HT-29 (cell line): Measurements from ENCODE around the gene FAM168B. TPM values are rescaled to one million over a fixed set of nuclear protein-coding genes. Genes with fewer than 3 reads are reported as not detected.
A peak's percentile ranks its signal among the peaks of the same experiment; 100 is the strongest.
"Not testable (repeated sequence)": the region's sequence is repeated elsewhere in the genome, so short reads cannot be mapped to it uniquely, and the experiment has no call there.

Experiments used
- DNase-seq: peaks from one replicate; pipeline ENCODE4 v3.0.0-alpha.2; 2015; ENCODE audit warnings: low spot score
- total RNA-seq: library from RNA; depleted of rRNA; stranded (reverse); fragments of >200 nt; shearing (Covaris generic); gene quantifications from 2 replicates; pipeline ENCODE4 v1.2.3, GENCODE V29; 2014; rRNA removed

The FAM168B gene, protein sequence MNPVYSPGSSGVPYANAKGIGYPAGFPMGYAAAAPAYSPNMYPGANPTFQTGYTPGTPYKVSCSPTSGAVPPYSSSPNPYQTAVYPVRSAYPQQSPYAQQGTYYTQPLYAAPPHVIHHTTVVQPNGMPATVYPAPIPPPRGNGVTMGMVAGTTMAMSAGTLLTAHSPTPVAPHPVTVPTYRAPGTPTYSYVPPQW
- 104 TPM in 2 replicates for total RNA-seq

- DNase-seq, result peak; percentile 89
Observed at GRCh38 chr2:131093006-131093695, at the start of gene FAM168B. Gene FAM168B, minus strand, starts transcription at chr2:131093460. Its CDS starts 10,814 bp downstream, at chr2:131082646.

DNA sequence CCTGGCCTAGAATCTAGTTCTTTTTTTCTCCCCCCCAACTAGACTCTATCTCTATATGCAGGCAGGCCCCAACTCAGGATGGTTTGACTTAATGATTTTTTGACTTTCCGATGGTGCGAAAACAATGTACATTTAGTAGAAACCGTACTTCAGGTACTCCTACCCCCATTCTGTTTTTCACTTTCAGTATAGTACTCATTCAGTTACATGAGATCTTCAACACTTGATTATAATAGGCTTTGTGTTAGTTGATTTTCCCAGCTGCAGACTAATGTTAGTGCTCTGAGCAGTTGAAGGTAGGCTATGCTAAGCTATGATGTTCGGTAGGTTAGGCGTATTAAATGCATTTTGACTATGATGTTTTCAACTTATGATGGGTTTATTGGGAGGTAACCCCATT is 49.6 kb upstream of the FAM168B start:
- DNase-seq, result no peak

DNA sequence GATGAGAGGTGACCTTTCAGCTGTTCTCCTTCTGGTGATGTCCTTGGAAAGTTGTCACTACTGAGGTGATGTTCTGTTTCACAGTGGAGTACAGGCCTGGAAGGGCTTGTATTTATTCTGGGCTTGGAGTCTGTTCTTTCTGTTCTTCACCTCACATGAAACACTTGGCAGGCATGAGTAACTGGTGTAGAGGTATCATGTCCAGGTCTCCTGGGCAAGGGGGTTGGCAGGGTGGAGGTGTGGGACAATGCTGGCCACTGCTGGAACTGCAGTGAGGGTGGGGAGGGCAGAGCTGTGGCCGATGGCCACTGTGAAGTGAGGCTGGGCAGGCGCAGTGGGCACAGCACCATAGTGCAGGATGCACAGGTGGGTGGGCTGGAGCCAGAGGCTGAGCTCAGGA is 47.3 kb upstream of the FAM168B start:
- no peak for DNase-seq

DNA sequence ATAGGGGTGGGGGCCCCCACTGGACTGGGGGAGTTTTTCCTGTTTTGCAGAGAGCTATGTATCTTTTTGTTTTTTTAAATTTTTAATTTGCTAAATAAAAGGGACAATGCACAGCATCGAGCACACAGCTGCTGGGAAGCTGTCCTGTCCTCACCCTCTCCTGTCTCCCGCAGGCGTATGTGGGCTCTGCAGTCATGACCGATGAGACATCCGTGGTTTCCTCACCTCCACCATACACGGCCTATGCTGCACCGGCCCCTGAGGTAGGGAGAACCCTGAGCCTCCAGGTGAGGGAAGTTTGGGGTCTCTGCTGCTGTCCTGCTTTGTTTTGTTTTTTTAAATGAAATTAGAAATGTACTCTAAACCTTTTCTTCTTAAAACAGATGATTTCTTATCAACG is 39.5 kb upstream of the FAM168B start:
- no peak for DNase-seq

- no peak for DNase-seq
Observed at GRCh38 chr2:131130298-131130596, 37.0 kb upstream of the FAM168B start.

GRCh38 chr2:131127981-131128380 is 34.7 kb upstream of the FAM168B start:
- DNase-seq, result no peak

DNA sequence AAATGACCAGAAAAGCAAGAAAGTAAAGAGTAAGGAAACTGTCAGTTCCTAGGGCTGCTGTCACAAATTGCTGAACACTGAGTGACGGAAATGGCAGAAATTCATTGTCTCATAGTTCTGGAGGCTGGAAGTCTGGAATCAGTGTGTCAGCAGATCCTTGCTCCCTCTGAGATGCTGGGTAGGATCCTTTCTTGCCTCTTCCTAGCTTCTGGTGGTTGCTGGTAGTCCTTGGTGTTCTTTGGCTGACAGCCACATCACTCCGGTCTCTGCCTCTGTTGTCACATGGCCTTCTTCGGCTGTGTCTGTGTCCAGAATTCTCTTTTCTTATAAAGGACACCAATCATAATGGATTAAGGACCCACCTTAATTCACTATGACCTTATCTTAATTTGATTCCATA is 33.8 kb upstream of the FAM168B start:
- DNase-seq, result no peak

DNA sequence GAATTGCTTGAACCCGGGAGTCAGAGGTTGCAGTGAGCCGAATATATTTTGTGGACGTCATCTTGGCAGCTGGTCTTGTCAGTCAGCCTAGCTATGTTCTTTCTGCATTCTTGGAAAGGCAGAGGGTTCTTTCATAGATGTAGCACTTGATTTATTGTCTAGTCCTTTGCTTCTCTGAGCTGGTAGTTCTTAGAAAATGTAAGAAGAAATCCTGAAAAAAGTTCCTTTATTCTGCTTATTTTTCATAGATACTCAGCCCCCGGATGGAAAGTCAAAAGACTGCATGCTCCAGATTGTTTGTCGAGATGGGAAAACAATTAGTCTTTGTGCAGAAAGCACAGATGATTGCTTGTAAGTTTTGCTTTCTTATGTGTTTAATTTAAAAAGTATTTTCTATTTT is 33.2 kb upstream of the FAM168B start:
- no peak for DNase-seq

GRCh38 chr2:131125195-131125757 is 32.0 kb upstream of the FAM168B start:
- DNase-seq, result no peak

- no peak for DNase-seq
Observed at GRCh38 chr2:131123192-131123591, 29.9 kb upstream of the FAM168B start.

DNA sequence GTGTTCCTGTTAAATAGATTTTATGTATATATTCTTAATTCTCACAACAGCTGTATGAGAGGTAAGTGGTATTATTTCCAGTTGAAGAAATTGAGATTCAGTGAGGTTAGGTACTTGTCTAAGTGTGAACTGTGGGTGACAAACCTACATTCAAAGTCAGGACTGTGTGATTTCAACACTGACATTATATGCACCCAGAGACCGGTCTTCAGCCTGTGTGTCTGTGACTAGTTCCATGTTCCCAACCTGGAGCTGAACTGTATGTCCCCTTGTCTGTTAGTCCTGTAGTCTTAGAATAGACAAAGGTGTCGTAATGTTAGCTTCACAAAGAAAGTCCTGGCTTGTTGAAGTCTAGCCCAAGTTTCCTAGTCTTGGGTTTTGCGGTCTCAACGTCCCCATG is 29.2 kb upstream of the FAM168B start:
- no peak for DNase-seq

- DNase-seq, result no peak
Observed at GRCh38 chr2:131121464-131121863, 28.2 kb upstream of the FAM168B start.

- DNase-seq, result no peak
Observed at GRCh38 chr2:131120815-131121317, 27.6 kb upstream of the FAM168B start.

GRCh38 chr2:131115752-131116151 is 22.5 kb upstream of the FAM168B start:
- no peak for DNase-seq

GRCh38 chr2:131114950-131115349 is 21.7 kb upstream of the FAM168B start:
- DNase-seq, result not testable (repeated sequence)

- no peak for DNase-seq
Observed at GRCh38 chr2:131113566-131114227, 20.4 kb upstream of the FAM168B start.

- DNase-seq, result no peak
Observed at GRCh38 chr2:131112529-131112928, 19.3 kb upstream of the FAM168B start.

DNA sequence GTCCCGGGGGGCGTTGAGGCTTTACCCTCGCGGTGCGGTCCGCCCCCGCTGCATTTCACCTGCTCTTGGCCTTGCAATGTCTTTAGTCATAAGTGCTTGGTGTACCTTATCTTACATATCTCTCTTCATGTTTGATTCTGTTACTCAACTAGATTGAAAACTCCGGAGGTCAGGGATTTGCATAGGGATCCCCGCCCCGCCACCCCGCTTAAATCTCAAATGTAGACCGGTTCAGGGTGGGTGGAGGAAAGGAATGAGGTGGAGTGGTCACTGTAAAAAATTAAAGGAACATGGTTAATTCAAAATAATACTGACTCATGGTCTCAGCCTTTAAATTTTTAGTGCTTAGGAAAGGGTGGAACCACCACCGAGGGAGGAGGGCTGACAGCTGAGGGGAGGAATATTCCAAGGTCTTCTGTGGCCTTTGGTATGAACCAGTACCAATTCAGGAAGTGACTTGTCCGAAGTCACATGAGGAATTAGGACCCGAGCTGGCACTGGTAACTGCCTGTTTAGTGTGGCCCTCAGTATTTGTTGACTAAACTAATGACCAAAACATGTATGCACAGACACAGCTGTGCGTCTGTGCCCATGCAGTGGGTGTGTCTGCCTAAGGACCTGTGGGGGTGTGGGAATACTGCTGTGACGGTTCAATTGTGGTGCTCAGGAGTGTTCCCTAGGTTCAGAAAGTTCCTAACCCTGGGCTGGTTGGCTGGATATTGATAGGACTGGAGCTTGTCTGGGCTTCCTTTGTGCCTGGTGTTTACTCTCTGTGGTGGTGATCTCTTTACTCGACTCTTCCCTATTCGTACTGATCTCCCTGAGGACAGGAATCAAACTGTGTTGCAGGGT is 12.9 kb upstream of the FAM168B start:
- peak; percentile 67 for DNase-seq

DNA sequence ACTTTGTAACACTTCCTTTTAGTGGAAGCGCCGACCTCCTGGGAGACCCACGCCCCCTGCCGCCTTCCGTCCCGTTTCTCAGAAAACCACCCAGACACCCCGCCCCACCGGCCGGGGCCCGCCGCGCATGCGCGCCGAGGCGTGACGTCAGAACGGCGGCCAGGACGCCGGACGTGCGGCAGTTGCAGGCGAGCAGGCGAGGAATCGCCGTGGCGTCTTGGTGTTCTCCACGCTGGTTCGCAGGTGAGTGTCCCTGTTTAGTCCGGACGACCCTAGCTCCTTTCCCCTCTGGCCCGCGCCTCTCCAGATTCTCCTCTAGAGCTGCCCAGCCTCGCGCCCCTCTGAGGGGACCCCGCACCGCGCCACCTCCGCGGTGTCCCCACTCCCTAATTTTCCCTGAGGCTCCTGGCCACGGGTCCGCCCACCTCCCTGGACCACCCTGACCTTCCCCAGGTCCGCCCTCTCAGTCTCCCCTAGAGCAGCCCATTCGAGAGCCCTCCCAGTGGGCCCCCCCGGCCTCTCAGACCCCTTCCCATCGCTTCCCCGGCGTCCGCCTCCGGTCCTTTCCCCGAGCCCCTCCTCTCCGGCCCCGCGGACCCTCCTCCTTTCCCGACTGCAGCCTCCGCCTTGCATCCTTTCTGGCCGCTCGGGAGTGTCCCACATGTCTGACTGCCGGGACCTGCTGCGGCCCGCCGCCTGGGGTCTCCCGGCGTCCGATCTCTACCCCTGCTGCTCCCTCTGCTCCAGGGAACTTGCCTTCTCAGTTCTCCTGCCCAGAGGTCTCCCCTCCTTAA is 12.1 kb upstream of the FAM168B start, which contains the start of gene PLEKHB2:
PLEKHB2 (plus strand) TSS at position 181 of the 794 bp plus-strand sequence. CDS start 15,606 bp downstream, outside the sequence.
- DNase-seq, result peak; percentile 90

DNA sequence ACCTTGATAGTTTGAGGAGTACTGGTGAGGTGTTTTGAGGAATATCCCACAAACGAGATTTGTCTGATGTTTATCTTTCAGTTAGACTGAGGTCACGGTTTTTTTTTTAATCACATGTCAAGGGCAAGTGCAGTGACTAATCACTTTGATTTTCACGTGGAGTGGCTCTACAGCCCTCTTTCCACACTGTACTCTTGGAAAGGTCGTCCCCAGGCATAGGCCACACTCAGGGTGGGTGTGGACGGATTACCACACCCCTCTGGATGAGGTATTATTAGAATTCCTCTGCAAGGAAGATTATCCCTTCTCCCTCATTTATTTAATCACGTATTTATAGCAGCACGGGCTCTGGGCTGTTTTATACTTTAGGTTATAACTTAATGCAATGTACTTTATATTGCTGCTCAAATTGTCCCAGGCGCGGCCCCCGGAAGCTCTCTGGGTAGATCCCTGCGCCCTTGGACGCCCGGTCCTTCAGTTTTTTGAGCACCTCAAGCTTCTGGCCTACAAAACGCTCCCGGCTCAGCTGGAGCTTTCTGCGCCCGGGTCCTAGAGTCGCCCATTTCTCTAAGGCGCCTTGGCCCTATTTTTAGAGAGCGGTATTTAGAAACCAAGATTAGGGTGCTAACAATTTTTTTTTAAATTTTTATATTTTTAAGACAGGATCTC is 11.4 kb upstream of the FAM168B start:
- DNase-seq, result peak; percentile 85
